GM19043 (cell line): ENCODE results near the gene LPIN1.
"Not testable (repeated sequence)": the region's sequence is repeated elsewhere in the genome, so short reads cannot be mapped to it uniquely, and the experiment has no call there.

Experiments
- ATAC-seq: cut with Tn5 transposase; IDR thresholded peaks from one replicate; pipeline ENCODE4 v1.9.1; 2021; ENCODE audit warnings: low read depth; ENCODE audit not compliant: unreplicated experiment

LPIN1 gene

GRCh38 chr2:11807156-11808015, 61.0 kb downstream of the LPIN1 start:
- ATAC-seq: no peak

GRCh38 chr2:11808016-11808400, 61.6 kb downstream of the LPIN1 start:
- ATAC-seq: no peak

- no peak for ATAC-seq
Measured at GRCh38 chr2:11809586-11810236, 63.3 kb downstream of the LPIN1 start.

GRCh38 chr2:11810237-11810977, 64.0 kb downstream of the LPIN1 start:
- no peak for ATAC-seq

- ATAC-seq: no peak
Measured at GRCh38 chr2:11811036-11811654, 64.7 kb downstream of the LPIN1 start.

GRCh38 chr2:11812466-11813248, 66.2 kb downstream of the LPIN1 start:
- ATAC-seq: no peak

- ATAC-seq: not testable (repeated sequence)
Measured at GRCh38 chr2:11813345-11813744, 66.9 kb downstream of the LPIN1 start.

- no peak for ATAC-seq
Measured at GRCh38 chr2:11813951-11814350, 67.5 kb downstream of the LPIN1 start.

- ATAC-seq: no peak
Measured at GRCh38 chr2:11814979-11815510, 68.6 kb downstream of the LPIN1 start.

GRCh38 chr2:11816935-11817334, 70.5 kb downstream of the LPIN1 start:
- ATAC-seq: not testable (repeated sequence)

GRCh38 chr2:11819235-11819729, 72.8 kb downstream of the LPIN1 start:
- no peak for ATAC-seq

GRCh38 chr2:11820650-11821049, 74.2 kb downstream of the LPIN1 start:
- no peak for ATAC-seq

GRCh38 chr2:11821705-11822104, 75.3 kb downstream of the LPIN1 start:
- ATAC-seq: no peak

GRCh38 chr2:11822359-11822745, 75.9 kb downstream of the LPIN1 start:
- not testable (repeated sequence) for ATAC-seq

- ATAC-seq: no peak
Measured at GRCh38 chr2:11822746-11823451, 76.5 kb downstream of the LPIN1 start.

GRCh38 chr2:11824901-11825828, 78.7 kb downstream of the LPIN1 start:
- no peak for ATAC-seq

- no peak for ATAC-seq
Measured at GRCh38 chr2:11827547-11827946, 81.1 kb downstream of the LPIN1 start.

GRCh38 chr2:11828933-11829323, 82.5 kb downstream of the LPIN1 start:
- ATAC-seq: no peak
